T47D (cell line): ENCODE data around the gene TMEM42.

Experiments
- DNase-seq, 2 experiments: peaks; one replicate each; pipeline versions ENCODE4 v3.0.0 to v3.0.0-alpha.2; 2011 to 2012; ENCODE audit warnings: low read depth in 1 of 2, low spot score in 1 of 2
- JUND ChIP-seq: IDR thresholded peaks from 2 replicates; pipeline ENCODE4 v1.6.1; 2012; ENCODE audit warnings: low read depth
- in situ Hi-C: cut with HindIII; loops from 2 replicates; pipeline ENCODE4 v1.10.0; 2016; ENCODE audit warnings: low sequenced_read_pairs, low pct_unique_long_range_greater_than_20kb

Gene TMEM42

DNA sequence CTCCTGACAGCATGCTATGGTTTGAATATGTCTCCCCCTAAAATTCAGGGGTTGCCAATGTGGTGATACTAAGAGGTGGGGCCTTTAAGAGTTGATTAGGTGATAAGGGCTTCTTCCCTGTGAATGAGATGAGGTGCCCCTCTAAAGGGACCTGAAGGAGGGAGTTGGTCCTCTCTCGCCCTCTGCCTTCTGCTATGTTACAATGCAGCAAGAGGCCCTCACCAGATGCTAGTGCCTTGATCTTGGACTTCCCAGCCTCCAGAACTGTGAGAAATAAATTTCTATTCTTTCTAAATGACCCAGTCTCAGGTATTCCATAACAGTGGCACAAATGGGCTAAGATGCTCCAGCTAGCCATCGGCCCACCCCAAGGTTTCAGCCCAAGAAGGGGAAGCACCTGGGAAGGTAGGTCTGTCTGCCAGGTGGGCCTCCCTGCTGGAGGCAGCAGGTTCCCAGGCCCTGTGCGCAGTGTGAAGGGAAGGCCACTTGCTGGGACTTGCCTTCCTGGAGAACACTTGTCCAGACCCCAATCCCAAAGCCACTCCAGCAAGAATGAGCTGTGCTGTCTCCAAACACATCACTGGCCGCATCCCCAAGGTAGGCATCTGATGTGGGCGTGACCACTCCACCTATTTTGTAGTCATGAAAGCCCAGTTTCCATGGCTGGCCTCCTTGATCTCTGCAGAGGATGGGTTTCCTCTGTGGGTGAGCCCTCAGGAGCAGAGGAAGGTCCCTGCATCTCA lies 21.7 kb downstream of the TMEM42 start:
- TF ChIP-seq JUND: no peak

DNA sequence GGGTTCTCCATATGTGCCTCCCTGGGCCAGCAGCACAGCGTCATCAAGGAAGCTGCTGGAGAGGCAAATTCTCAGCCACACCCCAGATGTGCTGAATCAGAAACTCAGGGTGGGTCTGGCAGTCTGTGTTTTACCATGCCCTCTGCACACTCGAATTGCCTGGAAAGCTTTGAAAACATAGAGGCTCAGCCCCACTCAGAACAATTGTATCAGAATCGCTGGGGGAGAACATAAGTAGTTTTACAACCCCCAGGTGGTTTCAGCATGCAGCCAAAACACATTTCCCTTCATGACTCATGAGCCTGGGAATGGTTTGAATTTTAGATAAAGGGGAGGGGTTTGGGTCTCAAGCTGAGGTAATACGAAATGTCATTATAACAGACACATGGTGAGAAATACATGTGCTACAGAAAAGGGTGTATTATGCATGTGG lies 22.3 kb downstream of the TMEM42 start:
- no peak for TF ChIP-seq JUND
- in situ Hi-C loops: no loop called here
- DNase-seq: no peak

More for the DNA sequence above, 21.7 kb downstream of the TMEM42 start:
- DNase-seq: no peak
- in situ Hi-C loops: no loop called here

DNA sequence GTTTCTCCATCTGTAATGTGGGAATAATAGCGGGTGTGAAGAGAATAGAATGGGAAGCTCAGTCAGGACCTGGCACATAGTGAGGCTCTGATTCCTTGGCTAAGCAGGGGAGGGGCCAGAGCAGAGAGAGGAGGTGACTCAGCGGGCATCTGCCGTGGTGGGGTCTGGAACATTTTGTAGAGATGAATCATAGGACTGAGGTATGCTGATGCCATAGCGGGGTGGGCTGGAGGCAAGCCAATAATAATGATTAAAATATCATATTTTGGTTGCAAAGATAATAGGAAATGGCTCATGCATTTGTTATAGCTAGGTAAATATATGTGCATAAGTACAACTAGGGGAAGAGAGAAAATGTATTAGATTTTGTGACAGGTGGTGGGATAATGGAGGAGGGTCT lies 23.9 kb downstream of the TMEM42 start:
- DNase-seq: no peak
- in situ Hi-C loops: no loop called here
- TF ChIP-seq JUND: no peak

DNA sequence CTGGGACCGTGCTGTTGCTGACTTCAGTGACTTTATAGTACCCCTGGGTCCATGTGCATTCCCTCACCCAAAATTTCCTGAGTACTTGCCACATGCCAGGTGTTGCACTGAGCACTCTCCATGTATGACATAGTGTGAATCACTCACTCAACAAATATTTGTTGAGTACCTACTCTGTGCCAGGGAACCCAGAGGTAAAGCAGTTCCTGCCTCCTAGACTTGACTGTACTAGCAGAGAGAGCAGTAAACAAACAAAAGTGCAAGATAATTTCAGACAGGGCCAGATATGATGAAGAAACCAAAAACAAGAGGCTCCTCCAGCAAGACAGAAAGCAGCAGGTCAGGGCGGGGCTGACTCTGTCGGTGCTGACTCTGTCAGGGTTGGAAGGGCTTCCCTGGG lies 24.8 kb downstream of the TMEM42 start:
- DNase-seq: peak in 1 of 2 experiments; percentile 43
- no peak for TF ChIP-seq JUND
- in situ Hi-C loops: no loop called here

DNA sequence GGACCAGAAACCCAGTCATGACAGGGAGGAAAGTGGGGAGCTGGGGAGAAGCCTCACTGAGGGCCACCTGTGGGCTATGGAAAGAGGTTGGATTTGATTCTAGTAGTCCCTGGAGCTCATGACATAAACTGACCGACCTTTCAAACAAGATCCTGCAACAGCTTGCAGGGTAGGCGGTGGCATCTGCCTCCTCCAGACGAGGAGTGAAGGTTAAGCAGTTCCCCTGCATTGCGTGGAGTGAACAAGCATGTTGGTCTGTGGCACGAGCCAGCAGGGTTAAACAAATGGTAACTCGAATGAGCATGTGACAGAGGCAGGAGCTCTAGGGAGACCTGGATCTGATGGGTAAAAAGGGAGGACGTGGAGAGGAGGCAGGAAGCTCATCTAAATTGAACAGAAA lies 25.4 kb downstream of the TMEM42 start:
- in situ Hi-C loops: no loop called here
- no peak for DNase-seq
- TF ChIP-seq JUND: no peak

DNA sequence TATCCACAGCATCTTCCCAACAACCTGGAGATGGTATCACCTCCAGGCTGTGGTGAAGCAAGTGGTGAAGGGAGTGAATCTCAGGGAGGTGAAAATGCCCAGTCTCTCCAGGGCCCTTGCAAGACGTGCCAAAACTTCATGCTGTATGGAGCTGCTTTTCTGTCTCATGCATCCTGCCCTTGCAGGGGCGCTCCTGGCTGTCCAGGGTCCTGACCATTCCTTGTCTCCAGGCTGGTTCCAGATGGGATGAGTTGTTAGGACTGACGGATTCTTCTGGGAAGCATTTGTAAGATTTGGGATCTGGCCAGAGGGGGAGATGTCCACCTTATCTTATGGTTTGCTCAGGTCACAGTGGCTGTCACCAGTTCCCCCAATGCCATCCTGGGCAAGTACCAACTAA lies 28.5 kb downstream of the TMEM42 start:
- no peak for TF ChIP-seq JUND
- in situ Hi-C loops: no loop called here
- peak in 1 of 2 experiments; percentile 23 for DNase-seq

DNA sequence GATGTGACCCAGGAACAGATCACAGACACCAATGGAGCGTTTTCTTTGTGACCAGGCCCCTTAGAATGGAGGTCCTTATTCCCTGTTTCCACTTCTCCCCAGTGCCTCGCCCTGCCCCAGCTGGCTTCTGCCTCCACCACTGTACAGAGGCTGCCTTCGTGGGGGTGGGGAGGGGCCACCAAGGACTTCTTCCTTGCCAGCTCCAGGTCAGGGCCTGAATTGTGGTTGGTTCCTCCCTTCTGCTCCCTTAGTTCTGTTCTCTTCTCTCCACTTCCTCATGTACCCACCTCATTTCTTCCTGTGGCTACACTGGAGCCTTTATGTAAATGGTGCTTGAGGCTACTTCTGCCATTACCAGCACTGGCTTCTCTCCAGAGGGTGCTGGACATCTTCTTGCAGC lies 29.1 kb downstream of the TMEM42 start:
- DNase-seq: no peak
- TF ChIP-seq JUND: no peak
- in situ Hi-C loops: no loop called here

DNA sequence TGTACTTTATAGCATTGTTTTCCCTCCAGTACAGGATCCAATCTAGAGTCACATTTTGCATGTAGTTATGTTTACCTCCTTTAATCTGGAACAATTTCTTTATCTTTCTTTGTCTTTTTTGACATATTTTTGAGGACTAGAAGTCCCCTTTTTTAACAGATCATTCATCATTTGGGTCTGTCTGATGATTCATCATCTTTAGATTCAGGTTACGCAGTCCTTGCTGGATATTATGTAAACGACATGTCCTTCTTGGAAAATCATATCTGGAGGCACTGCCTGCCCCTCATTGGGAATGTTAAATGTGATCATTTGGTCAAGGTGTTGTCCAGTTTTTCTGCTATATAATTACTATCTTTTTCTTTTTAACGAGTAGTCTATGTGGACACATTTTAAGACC lies 31.0 kb downstream of the TMEM42 start:
- DNase-seq: no peak
- in situ Hi-C loops: no loop called here
- no peak for TF ChIP-seq JUND

DNA sequence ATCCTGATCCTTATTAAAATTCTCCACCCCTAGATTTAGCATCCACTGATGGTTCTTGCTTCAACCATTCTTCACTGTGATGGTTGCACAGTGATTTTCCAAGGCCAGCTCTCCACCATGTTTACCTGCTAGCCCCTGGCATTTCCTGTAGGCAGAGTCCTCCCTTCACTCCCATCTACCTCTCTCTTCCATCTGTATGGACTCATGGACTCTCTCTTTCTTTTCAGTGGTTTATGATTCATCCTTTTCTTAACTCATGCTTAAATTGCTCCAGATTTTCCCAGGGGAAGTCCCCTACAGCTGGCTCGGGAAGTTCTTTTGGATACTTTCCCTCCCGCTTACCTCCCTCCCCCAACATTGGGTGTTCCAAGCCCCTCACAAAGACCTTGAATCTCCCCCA lies 31.4 kb downstream of the TMEM42 start:
- no peak for DNase-seq

DNA sequence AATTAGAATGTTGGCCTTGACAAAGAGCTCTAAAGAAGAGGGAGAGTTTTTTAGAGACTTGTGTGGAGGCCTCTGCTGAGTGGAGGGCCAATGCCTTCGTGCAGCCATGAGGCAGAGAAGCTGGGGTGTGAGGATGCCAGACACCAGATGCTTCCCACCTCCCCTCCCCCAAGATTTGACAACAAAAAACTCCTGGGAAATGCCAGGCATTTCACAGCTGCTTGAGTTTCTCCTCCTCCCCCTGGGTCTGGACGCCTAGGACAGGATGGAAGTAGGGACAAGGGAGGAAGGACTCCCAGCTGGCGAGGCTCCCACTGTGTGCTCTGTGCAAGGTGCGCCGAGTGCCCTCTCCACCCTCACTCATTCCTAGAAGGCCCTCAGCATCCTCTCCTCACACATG lies 32.8 kb downstream of the TMEM42 start:
- no peak for TF ChIP-seq JUND
- in situ Hi-C loops: no loop called here
- DNase-seq: no peak

More for the DNA sequence above, 31.4 kb downstream of the TMEM42 start:
- in situ Hi-C loops: no loop called here
- TF ChIP-seq JUND: no peak

DNA sequence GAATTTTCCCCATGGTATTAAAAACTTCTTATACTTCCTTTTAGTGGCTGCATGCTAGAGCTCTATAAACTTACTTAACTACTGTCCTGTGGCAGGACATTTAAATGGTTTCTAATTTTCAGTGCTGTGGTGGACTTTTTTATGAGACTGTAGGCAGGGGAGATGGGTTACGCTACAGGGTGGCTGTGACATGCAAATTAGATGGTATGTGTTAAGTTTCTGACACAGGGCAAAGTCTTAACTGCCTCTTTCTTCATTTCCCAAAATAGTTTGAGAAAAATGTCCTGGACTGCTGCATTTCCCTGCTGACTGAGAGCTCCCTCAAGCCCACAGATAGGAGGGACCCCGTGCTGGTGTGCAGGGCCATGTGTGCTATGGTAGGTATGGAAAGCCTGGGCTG lies 34.7 kb downstream of the TMEM42 start:
- TF ChIP-seq JUND: no peak

DNA sequence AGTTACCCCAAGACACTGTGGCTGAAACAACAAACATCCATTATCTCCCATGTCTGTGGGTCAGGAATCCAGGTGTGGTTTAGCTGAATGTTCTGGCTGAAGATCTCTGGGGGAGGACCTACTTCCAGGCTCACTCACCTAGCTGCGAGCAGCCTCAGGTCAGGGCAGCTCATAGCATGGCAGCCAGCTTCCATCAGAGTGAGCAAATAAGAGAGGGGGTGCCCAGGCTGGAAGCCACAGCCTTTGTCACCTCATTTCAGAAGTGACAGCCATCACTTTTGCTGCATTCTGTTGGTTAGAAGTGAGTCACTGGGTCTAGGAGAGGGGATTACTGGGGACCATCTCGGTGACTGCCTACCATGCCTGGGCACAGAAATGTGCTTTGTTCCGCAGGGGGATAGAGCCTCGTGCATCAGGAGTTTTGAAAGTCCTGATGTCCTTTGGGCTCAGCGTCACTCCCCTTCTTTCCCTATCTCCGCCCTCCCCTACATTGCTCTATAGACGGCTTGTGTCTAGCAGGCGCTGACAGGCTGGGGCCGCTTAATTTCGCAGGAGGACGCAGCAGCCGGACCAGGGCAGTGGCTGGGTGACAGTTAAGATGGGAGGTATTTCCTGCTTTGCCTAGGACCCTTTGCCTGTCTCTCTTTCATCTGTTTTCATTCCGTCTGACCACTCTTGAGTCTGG lies 38.1 kb downstream of the TMEM42 start:
- no peak for DNase-seq
- TF ChIP-seq JUND: no peak
- in situ Hi-C loops: no loop called here

More for the DNA sequence above, 34.7 kb downstream of the TMEM42 start:
- in situ Hi-C loops: no loop called here
- no peak for DNase-seq

DNA sequence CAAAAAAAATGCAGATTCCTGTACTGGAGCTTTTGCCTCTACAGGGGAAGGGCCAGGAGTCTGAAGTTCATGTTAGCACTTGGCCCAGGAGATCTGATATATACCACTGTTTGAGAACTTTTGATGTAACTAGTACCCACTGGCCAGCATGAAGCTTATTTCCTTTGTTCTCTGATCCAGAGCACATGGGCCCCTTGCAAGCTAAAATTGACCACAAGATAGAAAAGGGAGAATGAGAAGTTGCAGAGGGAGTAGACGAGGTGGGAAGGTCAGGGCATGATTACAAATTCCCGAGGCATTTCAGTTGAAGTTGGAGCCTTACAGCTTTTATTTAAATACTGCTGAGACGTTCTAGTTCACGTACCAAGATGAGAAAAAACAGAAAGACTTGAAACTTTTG lies 40.9 kb downstream of the TMEM42 start:
- no peak for DNase-seq
- in situ Hi-C loops: no loop called here
- TF ChIP-seq JUND: no peak

DNA sequence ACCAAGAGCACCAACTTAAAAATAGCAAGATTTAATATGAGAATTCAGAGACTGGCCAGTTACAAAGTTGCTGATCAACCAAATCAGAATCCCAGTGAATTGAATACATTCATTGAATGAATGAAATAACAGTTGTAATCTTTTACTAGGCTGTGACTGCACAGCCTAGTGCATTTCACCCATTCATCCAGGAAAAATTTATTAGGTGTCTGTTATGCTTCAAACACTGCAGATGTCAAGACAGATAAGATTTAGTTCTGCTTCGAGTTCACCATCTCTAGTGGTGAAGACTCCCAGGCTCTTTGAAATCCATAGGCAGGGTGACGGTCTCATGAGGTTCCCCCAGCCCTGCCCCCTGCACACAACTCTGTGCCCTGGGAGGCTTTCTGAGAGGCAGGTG lies 41.6 kb downstream of the TMEM42 start:
- no peak for TF ChIP-seq JUND
- no peak for DNase-seq
- in situ Hi-C loops: no loop called here
